ENCODE data around the gene TFE3.

The TFE3 gene

DNA sequence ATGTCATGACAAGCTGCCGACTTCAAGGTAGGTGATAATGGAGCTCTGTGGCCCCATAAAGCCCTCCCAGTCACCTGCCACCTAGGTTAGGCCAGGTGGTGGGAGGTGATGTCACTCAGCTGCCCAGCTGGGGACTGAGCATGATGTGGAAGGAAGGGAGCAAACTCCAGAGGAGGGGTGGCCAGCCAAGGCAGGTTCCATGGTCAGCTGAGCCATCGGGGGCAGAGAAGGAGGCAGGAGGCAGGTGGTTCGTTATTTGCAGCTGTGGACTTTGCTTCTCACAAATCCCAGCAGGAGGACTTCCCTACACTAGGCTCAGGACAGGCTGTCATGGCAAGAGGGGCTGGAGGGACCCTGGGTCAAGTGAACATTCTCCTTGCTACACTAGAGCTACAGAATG is 17.8 kb upstream of the TFE3 start:
- DNase-seq: no peak

DNA sequence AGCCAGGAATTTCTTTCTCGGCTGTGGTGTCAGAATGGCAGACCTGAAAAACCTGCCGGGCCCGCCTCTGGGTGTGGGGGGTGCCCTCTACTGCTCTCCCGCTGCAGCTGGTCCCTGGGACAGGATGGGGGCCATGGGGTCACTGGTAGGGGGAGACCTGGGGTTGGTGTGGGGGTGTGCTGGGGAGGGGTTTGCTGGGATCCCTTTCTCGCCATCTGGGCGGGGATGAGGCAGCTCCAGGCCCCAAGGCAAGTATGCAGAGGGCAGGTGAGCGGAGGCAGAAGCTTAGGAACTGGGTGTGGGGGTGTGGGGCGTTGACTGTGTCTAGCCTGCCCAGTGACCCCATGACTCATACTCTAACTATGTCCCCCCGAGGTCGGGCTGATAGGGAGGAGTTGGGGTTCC is 16.5 kb upstream of the TFE3 start:
- DNase-seq: no peak

DNA sequence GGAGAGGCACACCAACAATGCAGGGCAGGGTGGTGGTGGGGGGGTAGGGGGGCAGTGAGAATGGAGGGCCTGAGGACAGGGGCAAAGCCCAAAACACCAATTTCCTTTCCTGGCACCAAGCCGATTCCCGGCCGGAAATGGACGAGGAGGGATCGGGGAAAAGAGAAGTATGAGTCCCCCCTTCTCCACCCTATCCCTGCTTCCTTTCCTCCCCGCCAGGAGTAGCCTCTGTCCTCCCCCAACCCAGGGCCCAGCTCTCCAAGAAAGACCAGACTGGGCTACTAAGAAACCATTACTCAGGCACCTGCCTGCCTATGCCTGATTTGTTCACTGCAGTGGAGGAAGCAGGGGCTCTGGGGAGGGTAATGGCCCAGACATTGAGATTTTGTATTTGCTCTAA is 16.0 kb upstream of the TFE3 start:
- DNase-seq: no peak

DNA sequence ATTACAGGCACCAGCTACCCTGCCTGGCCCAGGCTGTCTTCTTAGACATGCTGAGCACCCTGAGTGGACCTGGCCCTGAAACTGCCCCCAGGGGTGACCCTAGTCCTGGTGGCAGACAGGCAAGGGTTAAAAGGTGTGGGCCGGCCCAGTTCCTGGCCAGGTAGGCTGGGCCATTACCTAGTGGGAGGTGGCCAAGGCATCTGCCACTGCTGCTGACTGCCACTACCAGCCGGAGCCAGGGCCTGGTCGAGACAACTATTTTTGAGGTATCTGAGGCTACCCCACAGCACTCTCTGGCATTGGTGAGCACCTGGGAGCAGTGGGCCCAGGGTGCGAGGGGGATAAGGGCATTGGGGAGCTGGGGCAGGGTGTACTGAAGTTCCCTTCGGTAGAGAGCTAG is 15.6 kb upstream of the TFE3 start, which contains the start of gene CCDC120:
CCDC120 (plus strand) TSS at position 206 of the 400 bp plus-strand sequence. CDS start 3,043 bp downstream, outside the sequence.
- DNase-seq: no peak

DNA sequence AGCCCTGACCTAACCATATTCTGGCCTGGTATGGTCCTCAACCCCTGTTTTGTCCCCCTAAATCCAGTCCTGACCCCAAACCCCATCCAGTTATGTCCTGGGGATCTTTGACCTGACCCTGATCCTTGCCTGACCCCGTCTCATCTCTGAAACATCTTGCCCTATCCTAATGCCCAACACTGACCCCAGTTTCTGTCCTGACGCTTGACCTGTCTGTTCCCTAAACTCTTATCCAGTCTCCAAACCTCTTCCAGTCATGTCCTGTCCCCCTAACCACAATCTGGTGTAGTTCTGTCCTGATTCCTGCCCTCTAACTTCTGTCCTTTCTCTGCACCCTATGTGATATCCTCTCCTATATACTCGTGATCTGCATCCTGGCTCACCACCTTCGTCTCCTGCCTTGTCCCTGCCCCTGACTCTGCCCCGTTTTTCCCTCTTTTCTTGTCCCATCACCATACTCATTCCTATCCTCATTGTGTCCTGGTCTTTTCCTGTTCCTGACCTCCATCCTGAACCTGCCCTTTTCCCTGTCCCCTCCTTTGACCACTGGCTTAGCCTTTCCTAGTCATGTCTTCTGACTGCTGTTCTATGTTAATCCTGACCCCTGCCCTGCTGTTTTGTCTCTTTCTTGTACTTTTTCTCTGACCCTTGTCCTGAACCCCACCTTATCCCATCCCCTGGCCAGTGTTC is 11.1 kb upstream of the TFE3 start:
- no peak for DNase-seq

DNA sequence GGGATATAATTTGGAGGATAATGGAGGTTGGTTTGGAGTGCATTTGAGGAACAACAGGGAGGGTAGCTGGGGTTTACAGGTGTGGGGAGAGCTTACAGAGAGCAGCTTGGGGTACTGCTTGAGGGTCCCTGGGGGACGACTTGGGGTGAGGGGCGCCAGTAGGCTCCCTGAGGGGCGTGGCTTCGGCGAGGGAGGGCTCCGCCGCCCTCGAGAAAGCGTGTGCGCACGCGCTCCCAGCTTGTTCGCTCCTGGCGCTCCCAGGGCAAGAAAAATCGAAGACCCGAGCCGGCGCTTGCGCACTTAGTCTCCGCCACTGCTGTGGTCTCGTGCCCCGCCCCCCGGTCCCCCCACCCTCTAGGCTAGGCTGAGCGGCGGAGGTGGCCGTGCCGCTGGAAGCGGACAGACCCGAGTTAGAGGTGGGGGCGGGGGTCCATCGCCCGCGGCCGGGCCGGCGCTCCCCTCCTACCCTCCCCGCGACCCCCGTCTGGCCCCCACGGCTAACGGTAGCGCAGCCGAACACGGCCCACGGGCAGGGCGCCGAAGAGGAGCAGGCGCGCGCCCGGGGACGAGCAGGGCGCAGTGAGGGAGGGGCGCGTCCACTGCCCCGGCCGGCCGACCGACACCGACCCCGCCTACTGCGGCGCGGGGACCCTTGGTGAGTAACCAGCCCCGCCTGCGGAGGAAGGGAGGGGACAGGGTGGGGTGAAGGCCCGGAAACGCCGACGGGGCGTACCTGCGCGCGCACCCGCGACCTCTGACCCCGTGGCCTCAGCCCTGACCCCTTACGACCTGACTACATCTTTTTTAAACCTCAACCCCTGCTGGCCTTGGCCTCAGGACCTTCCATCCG is 10.3 kb upstream of the TFE3 start:
- peak; percentile 4 to 26 for DNase-seq

DNA sequence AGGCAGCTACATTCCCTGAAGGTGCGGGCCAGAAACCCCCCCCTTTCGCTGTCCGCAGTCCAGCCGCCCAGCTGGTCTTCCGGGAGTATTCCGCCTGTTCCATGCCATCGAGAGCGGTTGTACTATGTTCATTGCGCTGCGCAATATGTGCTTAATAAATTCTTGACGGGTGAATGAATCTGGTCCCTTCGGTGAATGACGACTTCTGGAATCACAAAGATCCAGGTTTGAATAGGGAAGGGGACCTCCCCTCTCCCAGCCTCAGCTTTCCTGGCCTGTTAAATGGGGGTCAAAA is 777 bp upstream of the TFE3 start:
- no peak for DNase-seq

DNA sequence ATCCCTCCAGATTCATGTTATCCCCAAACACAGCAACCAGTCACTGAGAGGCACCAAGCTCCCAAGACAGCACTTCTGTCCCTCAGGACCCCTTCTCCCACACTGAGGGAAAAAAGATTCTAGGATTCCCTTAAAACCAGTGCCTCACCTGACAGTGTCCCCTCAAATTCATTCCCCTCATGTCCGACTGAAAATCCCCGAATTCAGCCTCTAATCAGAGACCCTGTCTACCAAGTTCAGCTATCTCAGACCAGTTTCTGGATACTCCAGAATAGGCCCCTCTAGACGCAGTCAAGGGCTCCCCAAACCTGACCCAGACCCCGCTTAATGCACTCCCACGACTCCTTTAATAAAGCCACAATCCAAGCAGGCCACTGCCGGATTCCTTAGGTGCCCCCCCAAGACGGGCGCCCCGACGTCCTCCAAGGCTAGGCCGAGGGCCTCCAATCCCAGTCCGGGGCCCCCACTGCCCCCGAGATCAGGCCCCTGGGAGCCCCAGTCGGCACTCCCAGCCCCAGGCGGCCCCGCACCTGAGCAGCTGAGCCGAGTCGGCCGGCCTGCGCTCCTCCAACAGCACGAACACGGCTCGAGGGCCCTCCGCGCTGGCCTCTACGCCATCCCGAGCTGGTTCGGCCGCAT is 457 bp downstream of the TFE3 start:
- DNase-seq: no peak

DNA sequence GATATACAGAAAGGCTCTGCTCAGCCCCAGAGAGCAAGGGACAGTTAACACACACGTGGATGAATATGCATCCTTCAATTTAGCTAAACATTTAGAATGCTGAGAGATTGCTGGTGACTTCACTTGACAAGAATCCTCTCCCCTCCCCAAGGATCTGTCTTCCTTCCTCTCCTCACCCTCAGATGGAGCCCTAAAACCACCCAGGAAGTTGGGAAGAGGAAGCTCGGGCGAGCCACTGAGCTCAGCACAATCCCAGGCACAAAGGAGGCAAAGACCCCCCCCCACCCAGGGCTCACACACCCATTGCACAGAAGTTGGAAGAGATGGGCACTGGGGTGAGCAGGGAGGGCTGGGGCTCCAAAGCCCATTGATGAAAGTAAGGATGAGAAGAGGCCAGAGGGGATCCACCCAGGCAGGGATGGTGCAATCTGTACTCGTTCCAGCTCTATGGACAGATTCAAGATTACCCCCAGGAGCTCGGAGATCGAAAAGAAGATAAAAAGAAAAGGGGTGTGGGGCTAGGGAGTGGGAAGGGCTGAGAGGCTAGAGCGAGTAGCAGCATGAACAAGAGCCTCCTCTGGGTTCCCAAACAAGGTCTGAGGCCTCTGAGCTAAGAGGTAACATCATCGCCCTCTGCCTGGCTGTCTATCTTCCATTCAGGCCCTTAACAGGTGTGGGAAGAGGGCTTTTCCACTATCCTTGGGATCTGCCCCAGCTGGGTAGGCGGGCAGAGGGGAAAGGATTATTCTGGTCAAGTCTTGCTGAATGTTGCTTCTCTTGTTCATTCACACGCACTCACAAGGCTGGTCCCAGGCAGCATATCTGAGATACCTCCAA is 1.2 kb downstream of the TFE3 start:
- peak; percentile 3 to 28 for DNase-seq

DNA sequence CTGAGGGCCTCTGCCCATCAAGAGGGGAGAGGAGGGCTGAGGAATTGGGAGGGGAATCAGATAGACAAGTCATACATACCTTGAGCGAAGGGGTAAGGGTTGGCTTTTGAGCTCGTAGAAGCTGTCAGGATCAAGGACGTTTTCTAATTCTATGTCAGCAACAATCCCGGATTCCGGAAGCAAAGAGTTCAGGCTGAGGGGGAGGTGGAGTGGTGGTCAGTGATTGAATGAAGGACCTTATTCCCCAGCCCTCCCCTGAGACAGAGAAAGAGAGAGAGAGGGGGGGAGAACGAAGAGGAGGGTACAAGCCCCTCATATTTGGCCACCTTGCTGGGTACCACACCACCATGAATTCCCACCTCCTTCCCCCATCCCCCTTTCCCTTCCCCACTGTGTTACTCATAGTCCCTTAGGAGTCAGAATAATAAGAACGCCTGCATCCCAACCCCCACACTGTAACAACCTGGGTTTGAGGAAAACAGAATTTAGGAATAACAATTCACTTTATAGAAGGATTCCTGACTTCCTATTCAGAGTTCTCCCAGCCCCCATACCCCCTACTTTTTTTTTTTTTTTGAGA is 2.7 kb downstream of the TFE3 start:
- no peak for DNase-seq

DNA sequence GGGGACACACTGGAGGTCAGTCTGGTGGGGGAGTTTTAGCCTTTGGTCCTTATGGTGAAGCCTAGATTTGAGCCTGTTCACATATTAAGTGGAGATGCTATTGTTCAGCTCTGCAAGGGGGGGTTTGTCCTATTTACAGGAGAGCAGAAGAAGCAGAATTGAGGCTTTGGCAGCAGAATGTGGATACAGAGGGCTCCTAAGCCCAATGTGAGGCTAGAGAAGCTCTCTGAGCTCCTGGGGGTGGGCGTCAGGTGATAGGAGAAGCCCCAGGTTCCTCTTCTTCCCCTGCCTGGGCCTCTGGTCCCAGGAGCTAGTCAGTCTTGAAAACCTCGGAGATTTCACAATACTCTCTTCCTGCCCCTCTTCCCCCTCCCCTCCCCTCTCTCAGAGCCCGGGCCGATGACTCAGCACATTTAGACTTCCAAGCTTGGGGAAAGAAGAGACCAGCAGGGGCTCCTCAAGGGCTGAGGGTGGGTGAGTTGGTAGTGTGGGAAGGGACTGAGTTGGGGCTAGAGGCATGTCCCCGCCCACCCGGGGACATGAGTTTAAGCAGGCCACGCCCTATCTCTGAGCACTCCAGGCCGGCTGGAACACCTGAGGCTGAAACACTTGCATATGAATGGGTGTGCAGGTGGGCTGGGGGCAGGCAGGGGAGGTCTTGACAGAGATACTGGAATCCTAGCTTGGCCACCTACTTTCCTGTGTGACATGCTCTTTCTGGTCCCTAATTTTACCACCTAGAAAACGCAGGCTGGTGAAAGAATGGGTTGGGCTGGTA is 3.4 kb downstream of the TFE3 start:
- DNase-seq: peak; percentile 58 to 62

DNA sequence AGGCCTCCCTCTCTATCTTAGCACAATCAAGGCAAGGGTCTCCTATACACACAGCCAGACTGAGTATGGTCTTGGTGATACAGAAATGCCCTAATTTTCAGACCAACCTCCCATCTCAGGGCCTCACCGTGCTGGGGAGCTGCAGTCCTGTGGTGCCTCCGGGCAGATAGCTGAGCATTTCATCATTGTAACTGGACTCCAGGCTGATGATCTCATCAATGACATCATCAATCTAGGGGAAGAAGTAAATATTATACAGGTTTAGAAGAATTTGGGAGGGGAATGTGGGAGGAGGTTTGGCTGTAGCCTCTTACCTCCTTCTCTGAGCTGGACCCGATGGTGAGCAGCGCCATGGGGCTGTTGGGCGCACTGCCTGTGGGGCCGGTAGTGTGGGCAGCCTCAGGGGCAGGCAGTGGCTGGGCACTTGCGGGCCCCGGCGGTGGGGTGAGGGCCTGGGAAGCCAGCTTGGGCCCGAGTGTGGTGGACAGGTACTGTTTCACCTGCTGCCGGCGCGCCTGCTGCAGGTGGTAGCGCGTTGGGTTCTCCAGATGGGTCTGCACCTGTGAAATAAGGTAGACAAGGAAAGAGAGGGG is 5.2 kb downstream of the TFE3 start:
- no peak for DNase-seq

DNA sequence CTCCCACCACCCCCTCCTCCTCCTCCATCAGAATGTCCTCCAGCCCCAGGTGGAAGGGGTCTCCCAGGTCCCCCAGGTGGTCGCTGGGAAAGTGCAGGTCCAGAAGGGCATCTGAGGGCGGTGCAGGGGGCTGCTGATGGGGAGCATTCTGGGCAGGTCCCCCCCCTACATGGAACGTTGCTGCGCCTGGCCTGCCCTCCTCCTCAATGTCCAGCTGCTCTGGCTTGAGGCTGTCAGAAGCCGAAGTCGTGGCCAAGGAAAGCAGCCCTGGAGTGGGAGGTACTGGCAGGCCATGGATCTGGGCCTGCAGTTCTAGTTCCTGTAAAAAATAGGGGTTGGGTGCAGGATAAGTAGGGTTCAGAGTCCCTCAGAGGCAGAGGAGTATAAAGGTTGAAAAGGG is 12.9 kb downstream of the TFE3 start:
- no peak for DNase-seq

DNA sequence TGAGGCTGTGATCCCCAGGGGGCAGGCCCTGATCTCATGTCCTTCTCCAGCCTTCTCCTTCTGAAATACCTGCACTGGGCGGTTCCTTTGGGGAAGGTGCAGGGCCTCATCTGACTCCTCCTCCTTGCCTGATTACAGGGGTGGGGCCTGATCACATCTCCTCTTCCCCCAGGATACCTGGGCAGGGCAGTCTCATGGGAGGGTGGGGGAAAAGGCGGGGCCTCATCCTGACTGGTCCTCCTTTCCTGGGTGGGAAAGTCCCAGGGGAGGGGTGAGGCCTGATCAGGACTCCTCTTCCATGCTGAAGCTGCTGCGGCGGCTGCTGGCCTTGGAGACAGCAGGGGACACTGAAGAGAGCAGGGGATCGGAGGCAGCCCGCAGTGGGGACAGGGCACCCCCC is 13.3 kb downstream of the TFE3 start:
- DNase-seq: no peak

DNA sequence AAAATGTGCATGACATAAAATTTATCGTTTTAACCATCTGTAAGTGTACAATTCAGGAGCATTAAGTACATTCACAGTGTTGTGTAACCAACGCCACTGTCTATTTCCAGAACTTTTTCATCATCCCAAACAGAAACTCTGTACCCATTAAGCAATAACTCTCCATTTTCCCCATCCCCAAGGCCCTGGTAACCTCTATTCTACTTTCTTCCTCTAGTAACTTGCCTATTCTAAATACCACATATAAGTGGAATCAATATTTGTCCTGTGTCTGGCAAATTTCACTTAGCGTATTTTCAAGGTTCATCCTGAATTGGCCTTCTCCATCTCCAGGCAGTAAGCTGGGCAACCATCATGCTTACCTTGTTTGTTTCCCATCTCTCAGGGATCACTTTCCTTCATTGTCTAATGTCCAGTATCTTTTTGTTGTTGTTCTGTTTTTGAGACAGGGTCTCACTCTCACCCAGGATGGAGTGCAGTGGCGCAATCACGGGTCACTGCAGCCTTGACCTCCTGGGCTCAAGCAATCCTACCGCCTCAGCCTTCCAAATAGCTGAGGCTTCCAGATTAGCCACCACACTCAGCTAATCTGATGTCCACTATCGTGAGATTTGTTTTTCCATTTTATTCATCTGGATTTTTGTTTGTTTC is 23.4 kb downstream of the TFE3 start:
- peak in 1 of 2 donors; percentile 14 for DNase-seq

DNA sequence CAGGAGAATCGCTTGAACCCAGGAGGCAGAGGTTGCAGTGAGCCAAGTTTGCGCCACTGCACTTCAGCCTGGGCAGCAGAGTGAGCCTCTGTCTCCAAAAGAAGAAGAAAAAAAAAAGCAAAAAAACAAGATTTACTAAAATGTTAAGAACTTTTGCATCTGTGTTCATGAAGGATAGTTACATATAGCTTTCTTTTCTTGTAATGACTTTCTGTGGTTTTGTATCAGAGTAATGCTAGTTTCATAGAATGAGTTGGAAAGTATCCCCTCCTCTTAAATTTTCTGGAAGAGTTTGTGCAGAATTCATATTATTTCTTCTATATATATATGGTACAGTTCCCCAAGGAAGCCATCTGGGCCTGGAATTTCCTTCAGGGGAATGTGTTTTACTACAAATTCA is 24.1 kb downstream of the TFE3 start:
- no peak for DNase-seq

DNA sequence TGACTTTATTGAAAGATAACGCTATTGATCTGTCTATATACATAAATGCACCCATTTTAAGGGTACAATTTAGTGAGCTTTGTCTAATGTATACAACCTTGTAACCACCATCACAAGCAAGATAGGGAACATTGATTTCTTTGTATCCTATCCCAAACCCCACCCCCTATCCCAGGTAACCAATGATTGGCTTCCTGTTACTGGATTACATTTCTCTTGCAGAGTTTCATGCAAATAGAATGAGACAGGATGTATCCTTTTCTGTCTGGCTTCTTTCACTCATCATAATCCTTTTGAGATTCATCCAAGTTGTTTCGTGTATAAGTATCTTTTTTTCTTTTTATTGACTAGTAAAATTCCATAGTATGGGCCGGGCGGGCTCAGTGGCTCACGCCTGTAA is 39.5 kb downstream of the TFE3 start:
- DNase-seq: no peak

DNA sequence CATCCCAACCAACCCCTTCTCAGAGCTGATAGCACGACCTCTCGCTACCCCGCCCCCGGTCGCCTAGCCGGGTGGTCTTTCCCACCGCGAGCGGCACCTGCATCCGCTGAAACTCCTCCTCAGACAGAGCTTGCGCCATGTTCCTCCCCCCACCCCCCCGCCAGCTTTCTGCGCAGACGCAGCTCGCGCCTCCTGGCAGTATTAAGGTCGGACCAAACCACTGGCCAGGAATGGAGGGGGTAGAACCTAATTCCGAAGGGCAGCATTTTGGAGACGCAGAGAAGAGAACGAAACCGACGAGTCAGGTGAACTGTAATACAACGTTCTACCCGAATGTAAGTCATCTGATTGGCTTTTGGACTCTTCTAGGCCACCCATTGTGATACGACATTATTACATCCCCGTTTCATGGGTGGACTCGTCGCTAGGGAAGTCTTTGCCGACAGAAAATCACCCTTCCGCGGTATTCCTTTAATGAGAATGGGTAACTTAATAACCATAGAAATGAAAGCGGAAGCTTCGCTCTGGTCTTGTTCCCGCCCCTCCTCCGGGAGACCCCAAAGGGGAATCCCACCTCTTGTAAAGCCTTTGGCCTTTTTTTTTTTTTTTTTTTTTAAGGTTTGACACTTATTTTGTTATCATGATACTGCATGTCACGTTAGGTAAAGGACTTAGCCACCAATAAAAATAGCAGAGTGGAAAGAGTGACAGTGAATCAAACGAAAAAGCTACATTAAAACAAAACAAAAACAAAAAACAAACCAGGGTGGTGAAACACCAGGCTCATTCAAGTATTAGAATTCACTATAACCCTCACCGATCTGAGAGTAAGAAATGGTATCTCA is 40.8 kb downstream of the TFE3 start, which contains the start of gene GRIPAP1:
GRIPAP1 (minus strand) TSS at position 174 of the 845 bp plus-strand sequence; CDS start at position 139, 35 bp downstream.
- peak; percentile 84 to 85 for DNase-seq

DNA sequence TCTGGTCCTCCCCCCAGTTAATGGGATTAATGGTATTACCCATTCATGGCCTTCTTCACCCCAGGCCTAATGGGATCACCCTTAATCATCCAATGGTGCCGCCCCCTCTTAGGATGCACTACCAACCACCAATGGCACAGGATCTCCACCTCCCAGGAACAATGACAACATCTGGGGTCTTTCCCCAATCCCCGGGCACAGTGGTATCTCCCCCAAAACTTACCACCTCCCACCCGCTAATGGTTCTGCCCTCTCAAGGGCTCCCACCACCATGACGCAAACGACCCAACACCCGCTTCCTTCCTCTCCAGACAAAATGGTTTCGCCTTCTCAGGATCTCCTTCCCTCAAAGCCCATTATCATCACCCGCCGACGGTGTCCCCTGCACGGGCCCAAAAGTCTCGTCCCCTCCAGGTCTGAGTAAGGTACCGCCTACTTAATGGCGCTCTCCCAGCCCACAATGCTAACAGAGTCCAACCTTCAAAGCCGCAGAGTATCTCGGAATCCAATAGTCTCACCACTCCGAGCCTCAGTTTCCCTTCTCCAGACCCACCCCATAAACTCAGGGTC is 41.6 kb downstream of the TFE3 start:
- peak; percentile 51 to 69 for DNase-seq
